ENCODE data around the gene SMARCD2.

SMARCD2 gene

GRCh38 chr17:63841350-63842172 lies 924 bp downstream of the SMARCD2 start:
- Histone ChIP-seq H3K36me3 (peaks cover 13% of the 10 kb centered on the region), H3K9me3 (no peaks in the 10 kb centered on the region), H3K4me1 (peaks cover 7% of the 10 kb centered on the region; the same call in 1 of the 2 replicates), H3K27me3 (no peaks in the 10 kb centered on the region), H3K4me3 (ENCODE audit: low read depth, low read length) (peak overlapping the region; percentile 97)
- DNase-seq: peak; percentile 86
- TF ChIP-seq CTCF (IDR thresholded peaks at IDR 0.05; ENCODE audit: low read depth, low read length): no peak

- TF ChIP-seq CTCF (IDR thresholded peaks at IDR 0.05; ENCODE audit: low read depth, low read length): no peak
- DNase-seq: no peak
- Histone ChIP-seq H3K4me3 (ENCODE audit: low read depth, low read length) (peak overlapping the region; percentile 97), H3K4me1 (peaks cover 7% of the 10 kb centered on the region; the same call in 1 of the 2 replicates), H3K9me3 (no peaks in the 10 kb centered on the region), H3K36me3 (peaks cover 17% of the 10 kb centered on the region), H3K27me3 (no peaks in the 10 kb centered on the region)
Observed at GRCh38 chr17:63840591-63841349, 1.7 kb downstream of the SMARCD2 start.

GRCh38 chr17:63838631-63839171 lies 3.8 kb downstream of the SMARCD2 start:
- Histone ChIP-seq H3K27me3 (no peaks in the 10 kb centered on the region), H3K9me3 (no peaks in the 10 kb centered on the region), H3K4me3 (ENCODE audit: low read depth, low read length) (no peak overlapping the region), H3K36me3 (peaks cover 36% of the 10 kb centered on the region), H3K4me1 (peaks cover 14% of the 10 kb centered on the region)
- peak; percentile 71 for DNase-seq
- no peak for TF ChIP-seq CTCF (IDR thresholded peaks at IDR 0.05; ENCODE audit: low read depth, low read length)

DNA sequence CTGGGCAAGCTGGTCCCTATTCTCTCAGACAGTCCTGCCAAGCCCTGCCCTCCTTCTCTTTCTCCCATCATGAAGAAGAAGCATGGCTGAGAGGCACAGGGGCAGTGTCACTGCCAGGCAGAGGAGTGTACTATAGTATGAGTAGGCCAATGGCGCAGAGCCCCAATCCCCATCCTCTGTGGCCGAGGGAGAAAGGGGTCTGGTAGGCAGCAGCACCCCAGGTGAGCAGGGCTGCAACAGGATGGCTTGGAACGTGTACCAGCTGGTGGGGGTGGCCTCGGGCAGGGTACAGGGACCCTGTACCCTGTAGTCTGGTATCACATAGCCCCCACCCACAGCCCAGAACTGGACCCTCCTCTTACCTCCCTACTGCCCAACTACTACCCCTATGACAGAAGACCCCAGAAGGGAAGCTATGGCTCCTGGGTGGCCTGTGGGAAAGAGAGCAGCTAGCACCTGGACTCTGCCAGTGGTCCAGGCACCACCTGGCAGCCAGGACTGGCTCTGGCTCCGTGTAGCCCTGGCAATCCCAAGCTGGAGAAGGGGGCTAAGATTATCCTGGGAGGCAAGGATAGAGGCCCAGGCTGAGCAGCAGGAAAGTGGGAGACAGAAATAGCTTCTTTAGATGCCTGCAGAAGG lies 4.4 kb downstream of the SMARCD2 start:
- no peak for DNase-seq
- Histone ChIP-seq H3K4me3 (ENCODE audit: low read depth, low read length) (no peak overlapping the region), H3K36me3 (peaks cover 42% of the 10 kb centered on the region), H3K9me3 (no peaks in the 10 kb centered on the region), H3K27me3 (no peaks in the 10 kb centered on the region), H3K4me1 (peaks cover 14% of the 10 kb centered on the region)
- no peak for TF ChIP-seq CTCF (IDR thresholded peaks at IDR 0.05; ENCODE audit: low read depth, low read length)

DNA sequence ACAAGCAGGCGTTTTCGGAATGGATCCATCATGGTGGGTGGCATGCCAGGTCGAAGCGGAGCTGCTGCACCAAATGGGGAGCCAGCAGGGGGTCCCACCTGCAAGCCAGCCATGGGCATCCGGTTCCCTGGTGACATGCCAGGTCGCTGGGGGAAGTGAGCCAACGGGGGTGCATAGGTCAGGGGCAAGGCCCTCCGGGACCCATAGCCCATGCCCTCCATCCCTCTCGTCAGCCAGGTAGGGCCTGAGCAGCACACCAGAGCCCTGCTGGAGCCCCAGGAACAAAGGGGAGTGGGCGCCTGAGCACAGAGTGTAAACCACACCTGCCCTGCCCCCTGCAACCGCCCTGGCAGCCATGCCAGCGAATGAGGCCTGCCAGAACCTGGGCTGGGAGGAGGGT lies 5.0 kb downstream of the SMARCD2 start:
- Histone ChIP-seq H3K4me1 (peaks cover 14% of the 10 kb centered on the region), H3K9me3 (no peaks in the 10 kb centered on the region), H3K36me3 (peaks cover 48% of the 10 kb centered on the region), H3K27me3 (no peaks in the 10 kb centered on the region), H3K4me3 (ENCODE audit: low read depth, low read length) (no peak overlapping the region)
- DNase-seq: no peak
- no peak for TF ChIP-seq CTCF (IDR thresholded peaks at IDR 0.05; ENCODE audit: low read depth, low read length)

Measured in BE2C (cell line).